Activated naive CD8-positive, alpha-beta T cell treated with anti-CD3 and anti-CD28 coated beads, Interleukin-2, amount 10 ng/mL, durations not matched to agents 7 days and 5 days (primary cell): Measurements from ENCODE around the gene SPATA2L. TPM values are rescaled to one million over a fixed set of nuclear protein-coding genes. Genes with fewer than 3 reads are reported as not detected.
"Not testable (repeated sequence)": the region's sequence is repeated elsewhere in the genome, so short reads cannot be mapped to it uniquely, and the experiment has no call there.

ENCODE experiments used
- ATAC-seq: fragments of 150-1000 bp; cut with Tn5 transposase; one replicate; pipeline ENCODE4 v1.10.0; 2021; ENCODE audit warnings: low read depth, moderate library complexity
- POLR2A ChIA-PET: fragments of 350-600 bp; sonication (Branson Sonifier 250); formaldehyde crosslinking; loops from one replicate; lab custom pipeline; 2021; ENCODE audit warnings: antibody characterized with exemption; lab: Charles Lee
- DNase-seq: peaks from one replicate; pipeline ENCODE4 v3.0.0; 2021
- H3K27ac Mint-ChIP-seq: one replicate; pipeline ENCODE4 v1.8.0; 2022; ENCODE audit warnings: mild to moderate bottlenecking, mixed read lengths
- H3K27me3 Mint-ChIP-seq: one replicate; pipeline ENCODE4 v1.8.0; 2022; ENCODE audit warnings: mild to moderate bottlenecking, moderate library complexity, mixed read lengths
- H3K36me3 Mint-ChIP-seq: one replicate; pipeline ENCODE4 v1.8.0; 2021; ENCODE audit warnings: mild to moderate bottlenecking, mixed read lengths
- H3K4me1 Mint-ChIP-seq: one replicate; pipeline ENCODE4 v1.8.0; 2021; ENCODE audit warnings: mixed read lengths
- H3K4me3 Mint-ChIP-seq: one replicate; pipeline ENCODE4 v1.8.0; 2022; ENCODE audit warnings: mild to moderate bottlenecking, moderate library complexity, mixed read lengths
- H3K9me3 Mint-ChIP-seq: one replicate; pipeline ENCODE4 v1.8.0; 2021; ENCODE audit warnings: mixed read lengths
- total RNA-seq, 2 experiments: library from RNA; stranded (reverse); gene quantifications; one replicate each; pipeline ENCODE4 v1.2.3, GENCODE V29; 2021

SPATA2L gene
- total RNA-seq, 2 experiments from 2014 or later, result 7.6 to 8.0 TPM

- Mint-ChIP-seq H3K4me1 (peaks cover 14% of the 10 kb centered on the region), H3K4me3 (no peak overlapping the region), H3K27me3 (no peaks in the 10 kb centered on the region), H3K27ac (no peak overlapping the region), H3K36me3 (peaks cover 6% of the 10 kb centered on the region), H3K9me3 (no peaks in the 10 kb centered on the region)
- no peak for DNase-seq
- no peak for ATAC-seq
- POLR2A ChIA-PET, result interaction anchor here (0.7 to 3.8 kb wide), 4 partner anchors 11 to 176 kb away, joined by 3 to 18 read pairs (median 6); partner anchors contain the start of genes CDK10, CHMP1A, SPATA33 and TCF25
Measured at GRCh38 chr16:89697616-89698331, 3.7 kb downstream of the SPATA2L start.

- Mint-ChIP-seq H3K27me3 (no peaks in the 10 kb centered on the region), H3K4me1 (peaks cover 10% of the 10 kb centered on the region), H3K36me3 (peaks cover 6% of the 10 kb centered on the region), H3K4me3 (no peak overlapping the region), H3K9me3 (no peaks in the 10 kb centered on the region), H3K27ac (no peak overlapping the region)
- POLR2A ChIA-PET, result interaction anchor here (0.7 to 3.8 kb wide), 3 partner anchors 10 to 176 kb away, joined by 5 to 18 read pairs (median 6); partner anchors contain the start of genes CDK10 and TCF25
- DNase-seq (no peak), ATAC-seq (no peak)
Measured at GRCh38 chr16:89697161-89697615, 4.3 kb downstream of the SPATA2L start.

GRCh38 chr16:89696670-89697128 lies 4.8 kb downstream of the SPATA2L start:
- DNase-seq, result peak; percentile 61
- no peak overlapping the region for H3K4me3 Mint-ChIP-seq
- POLR2A ChIA-PET, result interaction anchor here (1.0 to 3.8 kb wide), 2 partner anchors 10 to 177 kb away, joined by 5 to 18 read pairs; partner anchors contain the start of genes CDK10 and TCF25

GRCh38 chr16:89695875-89696669 lies 5.4 kb downstream of the SPATA2L start:
- Mint-ChIP-seq H3K27ac (no peak overlapping the region), H3K4me1 (peaks cover 10% of the 10 kb centered on the region), H3K36me3 (peaks cover 6% of the 10 kb centered on the region), H3K27me3 (no peaks in the 10 kb centered on the region), H3K4me3 (no peak overlapping the region), H3K9me3 (no peaks in the 10 kb centered on the region)
- POLR2A ChIA-PET, result interaction anchor here (0.7 to 3.8 kb wide), 2 partner anchors 9 to 177 kb away, joined by 3 to 18 read pairs; partner anchors contain the start of genes CDK10 and TCF25
- DNase-seq, result no peak
- ATAC-seq, result no peak

More at GRCh38 chr16:89696670-89697128, 4.8 kb downstream of the SPATA2L start:
- Mint-ChIP-seq H3K4me1 (peaks cover 10% of the 10 kb centered on the region), H3K9me3 (no peaks in the 10 kb centered on the region), H3K27me3 (no peaks in the 10 kb centered on the region), H3K27ac (no peak overlapping the region), H3K36me3 (peaks cover 6% of the 10 kb centered on the region)
- ATAC-seq, result no peak

GRCh38 chr16:89695086-89695874 lies 6.2 kb downstream of the SPATA2L start:
- Mint-ChIP-seq H3K27ac (no peak overlapping the region), H3K36me3 (peaks cover 8% of the 10 kb centered on the region), H3K27me3 (no peaks in the 10 kb centered on the region), H3K4me1 (peaks cover 10% of the 10 kb centered on the region), H3K4me3 (no peak overlapping the region), H3K9me3 (no peaks in the 10 kb centered on the region)
- DNase-seq, result no peak
- ATAC-seq, result no peak
- POLR2A ChIA-PET, result interaction anchor here (0.7 to 3.8 kb wide), 2 partner anchors 8 to 178 kb away, joined by 3 to 18 read pairs; partner anchors contain the start of genes CDK10 and TCF25

GRCh38 chr16:89694784-89695085 lies 6.8 kb downstream of the SPATA2L start:
- H3K9me3 Mint-ChIP-seq, H3K4me1 Mint-ChIP-seq, H3K27ac Mint-ChIP-seq, H3K27me3 Mint-ChIP-seq, POLR2A ChIA-PET, ATAC-seq, H3K4me3 Mint-ChIP-seq, DNase-seq: not testable (repeated sequence)
- peaks cover 11% of the 10 kb centered on the region for H3K36me3 Mint-ChIP-seq

GRCh38 chr16:89693931-89694783 lies 7.3 kb downstream of the SPATA2L start:
- ATAC-seq (no peak), DNase-seq (no peak)
- Mint-ChIP-seq H3K27me3 (no peaks in the 10 kb centered on the region), H3K36me3 (peaks cover 11% of the 10 kb centered on the region), H3K27ac (no peak overlapping the region), H3K4me1 (peaks cover 9% of the 10 kb centered on the region), H3K9me3 (no peaks in the 10 kb centered on the region), H3K4me3 (no peak overlapping the region)
- POLR2A ChIA-PET, result interaction anchor here (0.9 kb wide), 1 partner anchor 179 kb away, joined by 3 read pairs; the partner anchor contains the start of gene TCF25

GRCh38 chr16:89693289-89693731 lies 8.2 kb downstream of the SPATA2L start:
- ATAC-seq (no peak), DNase-seq (no peak)
- H3K36me3 Mint-ChIP-seq, result peaks cover 11% of the 10 kb centered on the region
- H3K4me1 Mint-ChIP-seq, result peaks cover 8% of the 10 kb centered on the region
- no peaks in the 10 kb centered on the region for H3K27me3 Mint-ChIP-seq
- POLR2A ChIA-PET, result interaction anchor here (0.9 kb wide), 1 partner anchor 180 kb away, joined by 3 read pairs; the partner anchor contains the start of gene TCF25
- no peak overlapping the region for H3K4me3 Mint-ChIP-seq
- no peak overlapping the region for H3K27ac Mint-ChIP-seq
- H3K9me3 Mint-ChIP-seq, result no peaks in the 10 kb centered on the region

GRCh38 chr16:89691986-89692569 lies 9.4 kb downstream of the SPATA2L start:
- peaks cover 11% of the 10 kb centered on the region for H3K36me3 Mint-ChIP-seq
- no peak overlapping the region for H3K27ac Mint-ChIP-seq
- peaks cover 16% of the 10 kb centered on the region for H3K4me1 Mint-ChIP-seq
- H3K4me3 Mint-ChIP-seq, result no peak overlapping the region
- DNase-seq (no peak), ATAC-seq (no peak)
- POLR2A ChIA-PET, result no interaction called here
- H3K9me3 Mint-ChIP-seq, result no peaks in the 10 kb centered on the region
- no peaks in the 10 kb centered on the region for H3K27me3 Mint-ChIP-seq

- H3K9me3 Mint-ChIP-seq, result no peaks in the 10 kb centered on the region
- H3K4me1 Mint-ChIP-seq, result peaks cover 14% of the 10 kb centered on the region
- H3K27me3 Mint-ChIP-seq, result no peaks in the 10 kb centered on the region
- POLR2A ChIA-PET, result no interaction called here
- H3K36me3 Mint-ChIP-seq, result peaks cover 11% of the 10 kb centered on the region
- H3K4me3 Mint-ChIP-seq, result no peak overlapping the region
- ATAC-seq (no peak), DNase-seq (no peak)
- H3K27ac Mint-ChIP-seq, result no peak overlapping the region
Measured at GRCh38 chr16:89691231-89691985, 10.1 kb downstream of the SPATA2L start.

- H3K4me3 Mint-ChIP-seq, result no peak overlapping the region
- POLR2A ChIA-PET, result interaction anchor here (1.5 kb wide), 1 partner anchor 11 kb away, joined by 5 read pairs; the partner anchor contains the start of gene SPATA2L
- H3K27ac Mint-ChIP-seq, result no peak overlapping the region
Measured at GRCh38 chr16:89690392-89690901, 11.1 kb downstream of the SPATA2L start.

More at GRCh38 chr16:89690392-89690901, 11.1 kb downstream of the SPATA2L start:
- Mint-ChIP-seq H3K27me3 (no peaks in the 10 kb centered on the region), H3K9me3 (no peaks in the 10 kb centered on the region), H3K36me3 (peaks cover 14% of the 10 kb centered on the region), H3K4me1 (peaks cover 13% of the 10 kb centered on the region)
- ATAC-seq (no peak), DNase-seq (no peak)
